GM18519 (cell line): ENCODE measurements around the gene CATSPERD.
"Not testable (repeated sequence)": the region's sequence is repeated elsewhere in the genome, so short reads cannot be mapped to it uniquely, and the experiment has no call there.

ENCODE experiments used
- ATAC-seq: cut with Tn5 transposase; IDR thresholded peaks from one replicate; pipeline ENCODE4 v1.9.1; 2021; ENCODE audit warnings: mild to moderate bottlenecking, moderate library complexity; ENCODE audit not compliant: unreplicated experiment, low FRiP score

CATSPERD gene

DNA sequence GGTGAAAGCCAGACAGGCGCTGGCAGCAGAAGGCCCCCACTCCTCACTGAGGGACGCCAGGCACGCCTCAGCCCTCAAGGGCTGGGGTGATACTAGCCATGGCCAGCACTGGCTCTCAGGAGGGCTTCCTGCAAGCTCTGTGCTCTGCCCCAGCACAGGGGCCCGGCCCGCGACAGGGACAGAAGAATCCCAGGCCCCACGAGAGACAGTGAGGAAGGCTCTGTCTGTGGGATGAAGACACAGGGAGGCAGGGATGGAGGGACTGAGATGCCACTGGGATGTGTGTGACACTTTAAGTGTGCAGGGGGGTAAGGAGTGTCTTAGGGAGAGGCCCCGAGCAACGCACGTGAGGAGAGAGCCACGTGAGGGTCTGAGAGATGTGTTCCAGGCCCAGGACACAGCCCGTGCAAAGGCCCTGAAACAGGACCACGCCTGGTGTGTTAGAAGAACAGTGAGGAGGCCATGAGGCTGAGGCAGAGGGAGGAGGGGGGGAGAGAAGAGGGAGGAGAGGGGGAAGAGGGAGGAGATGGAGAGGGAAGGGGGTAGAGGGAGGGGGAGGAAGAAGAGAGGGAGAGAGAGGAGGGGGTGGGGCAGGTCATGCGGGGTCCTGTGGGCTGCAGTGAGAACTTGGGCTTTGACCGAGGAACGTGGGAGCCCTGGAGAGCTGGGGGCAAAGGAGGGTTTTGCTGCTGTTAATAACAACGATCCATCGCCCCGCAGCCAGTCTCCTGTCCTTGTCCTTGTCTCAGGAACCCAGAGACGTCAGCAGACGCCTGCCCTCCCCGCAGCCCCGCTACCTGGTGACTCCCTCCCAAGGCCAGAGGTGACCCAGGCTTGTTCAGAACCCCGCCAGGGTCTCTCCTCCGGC lies 23.2 kb upstream of the CATSPERD start:
- no peak for ATAC-seq

DNA sequence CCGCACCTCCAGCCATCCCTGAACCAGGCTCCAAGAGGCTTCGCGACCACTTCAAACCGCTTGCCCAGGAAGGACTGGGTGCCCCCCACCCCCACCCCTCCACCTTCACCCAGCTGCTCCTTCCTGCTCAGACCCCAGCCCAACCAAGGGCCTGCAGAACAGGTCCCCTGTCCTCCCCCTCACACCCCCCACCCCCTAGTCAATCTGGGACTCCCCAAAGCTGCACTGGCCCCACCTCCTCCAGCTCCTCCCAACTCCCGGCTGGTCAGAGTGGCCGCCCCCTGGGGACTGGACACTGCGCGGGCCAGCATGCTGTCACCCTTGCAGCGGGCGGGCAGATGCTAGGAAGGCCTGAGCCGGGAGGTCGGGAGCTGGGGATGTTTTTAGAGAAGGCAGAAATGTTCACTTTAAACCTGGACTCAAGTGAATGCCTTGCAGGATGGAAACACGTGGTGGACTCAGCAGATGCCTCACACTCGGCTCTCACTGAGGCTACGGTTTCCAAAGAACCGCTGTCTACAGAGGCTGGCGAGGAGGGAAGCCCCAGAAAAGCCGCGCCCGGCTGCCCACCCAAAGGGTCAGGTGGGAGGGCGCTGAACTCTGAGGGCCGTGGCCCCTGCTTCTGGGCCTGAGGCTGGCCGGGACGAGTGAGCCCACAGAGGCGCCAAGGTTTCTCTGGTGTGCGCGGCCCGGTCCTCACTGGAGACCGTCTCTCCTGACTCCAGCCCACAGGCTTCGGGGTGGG lies 22.4 kb upstream of the CATSPERD start:
- no peak for ATAC-seq

DNA sequence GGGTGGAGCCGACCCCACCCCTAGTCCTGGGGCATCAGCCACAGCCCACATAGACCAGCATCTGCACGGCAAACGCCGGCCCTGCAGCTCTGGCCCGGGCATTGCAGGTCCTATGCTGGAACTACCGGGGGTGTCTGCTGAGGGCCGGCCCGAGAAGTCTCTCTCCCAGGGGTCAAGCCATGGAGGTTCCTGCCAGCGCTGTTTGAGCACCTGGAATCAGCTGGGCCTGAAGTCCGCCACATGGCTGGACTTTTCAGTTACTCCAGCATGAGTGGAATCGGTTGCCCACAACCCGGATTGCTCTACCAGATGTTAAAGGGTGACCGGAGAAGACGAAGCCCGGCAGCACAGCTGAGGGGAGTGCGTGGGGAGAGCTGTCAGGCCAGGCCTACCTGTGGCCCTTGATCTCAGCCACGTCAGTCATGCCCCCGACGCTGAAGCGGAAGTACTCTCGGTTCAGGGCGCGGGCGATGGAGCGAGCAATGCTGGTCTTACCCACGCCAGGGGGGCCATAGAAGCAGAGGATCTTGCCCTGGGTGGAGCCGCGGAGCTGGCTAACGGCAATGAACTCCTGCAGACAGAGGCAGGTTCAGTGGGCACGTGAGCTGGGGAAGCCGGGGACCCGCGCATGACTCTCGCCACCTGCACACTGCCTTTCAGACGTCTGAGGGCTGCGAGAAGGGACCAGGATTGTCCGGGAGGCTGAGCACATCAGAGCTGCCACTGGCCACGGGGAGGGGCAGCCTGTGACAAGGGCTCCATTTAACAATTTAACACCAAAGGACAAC lies 21.6 kb upstream of the CATSPERD start:
- no peak for ATAC-seq

DNA sequence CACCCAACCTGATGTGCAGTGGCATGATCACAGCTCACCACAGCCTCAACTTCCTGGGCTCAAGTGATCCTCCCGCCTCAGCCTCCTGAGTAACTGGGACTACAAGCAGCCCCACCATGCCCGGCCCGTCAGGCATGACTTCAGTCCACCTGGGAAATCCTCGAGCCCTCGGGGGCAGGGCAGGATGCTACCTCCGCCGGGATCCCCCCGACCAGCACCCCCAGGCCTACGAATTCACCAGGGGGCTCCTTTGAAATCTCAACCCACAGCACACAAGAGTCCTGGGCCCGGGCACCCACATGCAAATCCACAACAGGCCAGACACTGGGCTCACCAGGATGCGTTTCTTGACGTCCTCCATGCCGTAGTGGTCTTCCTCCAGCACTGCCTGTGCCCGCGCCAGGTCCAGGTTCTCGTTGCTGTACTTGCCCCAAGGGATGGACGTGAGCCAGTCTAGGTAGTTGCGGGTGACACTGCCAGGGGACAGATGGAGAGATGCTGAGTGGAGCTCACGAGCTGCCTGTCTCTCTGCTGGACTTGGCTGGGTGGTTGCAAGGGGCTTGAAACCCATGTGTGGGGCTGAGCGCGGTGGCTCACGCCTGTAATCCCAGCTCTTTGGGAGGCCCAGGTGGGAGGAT lies 19.9 kb upstream of the CATSPERD start:
- no peak for ATAC-seq

DNA sequence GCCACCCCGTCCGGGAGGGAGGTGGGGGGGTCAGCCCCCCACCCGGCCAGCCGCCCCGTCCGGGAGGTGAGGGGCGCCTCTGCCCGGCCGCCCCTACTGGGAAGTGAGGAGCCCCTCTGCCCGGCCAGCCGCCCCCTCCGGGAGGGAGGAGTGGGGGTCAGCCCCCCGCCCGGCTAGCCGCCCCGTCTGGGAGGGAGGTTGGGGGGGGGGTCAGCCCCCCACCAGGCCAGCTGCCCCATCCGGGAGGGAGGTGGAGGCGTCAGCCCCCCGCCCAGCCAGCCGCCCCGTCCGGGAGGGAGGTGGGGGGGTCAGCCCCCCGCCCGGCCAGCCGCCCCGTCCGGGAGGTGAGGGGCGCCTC lies 18.4 kb upstream of the CATSPERD start:
- ATAC-seq = not testable (repeated sequence)

DNA sequence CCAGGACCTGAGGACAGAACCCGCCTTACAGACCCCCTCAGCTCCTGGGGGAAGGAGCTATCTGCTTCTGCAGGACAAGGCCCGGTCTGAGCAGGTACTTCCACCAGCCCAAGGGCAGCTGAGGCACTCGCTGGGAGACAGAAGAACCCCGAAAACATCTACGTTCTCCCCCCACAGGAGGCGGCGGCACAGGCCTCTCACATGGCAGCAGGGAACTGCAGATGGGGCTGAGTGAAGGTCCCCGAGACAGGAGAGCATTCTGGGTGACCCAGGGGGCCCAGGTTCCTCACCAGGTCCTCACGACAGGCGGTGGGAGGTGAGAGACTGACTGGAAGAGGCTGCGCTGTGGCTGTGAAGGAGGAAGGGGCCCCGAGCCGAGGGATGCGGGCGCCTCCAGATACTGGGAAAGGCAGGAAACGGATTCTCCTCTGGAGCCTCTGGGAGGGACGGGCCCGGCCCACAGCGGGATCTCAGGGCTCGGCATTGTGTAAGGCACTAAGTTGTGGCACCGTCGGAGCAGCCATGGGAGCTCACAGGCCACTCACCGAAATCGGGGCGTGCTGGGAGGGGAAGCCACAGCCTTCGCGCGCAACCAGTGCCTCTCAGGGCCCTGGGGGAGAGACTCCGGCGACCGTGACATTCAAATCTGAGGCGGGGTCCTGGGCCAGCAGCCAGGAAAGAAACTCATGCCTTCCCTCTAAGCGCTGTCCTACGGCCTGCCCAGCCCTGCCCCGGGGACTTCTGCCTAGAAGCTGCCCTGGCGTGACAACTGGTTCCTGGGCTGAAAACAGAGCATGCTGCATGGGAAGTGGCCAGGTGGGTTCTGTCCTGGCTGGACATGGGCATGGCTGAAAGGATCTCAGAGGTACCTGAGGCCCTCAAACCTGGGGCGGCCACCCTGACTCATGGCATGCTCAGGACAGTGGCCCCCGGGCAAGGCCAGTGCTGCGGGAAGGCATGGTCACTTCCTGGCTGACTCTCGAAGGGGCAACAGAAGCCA lies 16.3 kb upstream of the CATSPERD start:
- ATAC-seq = no peak

DNA sequence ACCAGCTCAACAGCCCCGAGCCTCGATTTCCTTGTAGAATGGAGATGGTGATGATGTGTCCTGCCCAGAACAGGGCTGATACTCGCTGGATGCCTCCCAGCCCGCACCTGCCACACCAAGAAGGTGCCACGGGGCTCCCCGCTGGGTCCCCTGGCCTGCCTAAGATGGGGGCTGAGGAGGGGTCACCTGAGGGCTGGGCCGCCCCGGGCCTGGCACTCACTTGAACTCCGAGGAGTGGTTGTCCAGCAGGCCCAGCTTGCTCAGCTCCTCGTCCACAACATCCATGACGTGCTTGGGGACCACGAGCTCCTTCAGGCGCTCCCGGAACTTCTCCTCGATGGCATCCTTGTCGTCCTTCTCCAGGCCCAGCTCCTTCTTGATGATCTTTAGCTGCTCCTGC lies 14.9 kb upstream of the CATSPERD start:
- ATAC-seq = no peak

DNA sequence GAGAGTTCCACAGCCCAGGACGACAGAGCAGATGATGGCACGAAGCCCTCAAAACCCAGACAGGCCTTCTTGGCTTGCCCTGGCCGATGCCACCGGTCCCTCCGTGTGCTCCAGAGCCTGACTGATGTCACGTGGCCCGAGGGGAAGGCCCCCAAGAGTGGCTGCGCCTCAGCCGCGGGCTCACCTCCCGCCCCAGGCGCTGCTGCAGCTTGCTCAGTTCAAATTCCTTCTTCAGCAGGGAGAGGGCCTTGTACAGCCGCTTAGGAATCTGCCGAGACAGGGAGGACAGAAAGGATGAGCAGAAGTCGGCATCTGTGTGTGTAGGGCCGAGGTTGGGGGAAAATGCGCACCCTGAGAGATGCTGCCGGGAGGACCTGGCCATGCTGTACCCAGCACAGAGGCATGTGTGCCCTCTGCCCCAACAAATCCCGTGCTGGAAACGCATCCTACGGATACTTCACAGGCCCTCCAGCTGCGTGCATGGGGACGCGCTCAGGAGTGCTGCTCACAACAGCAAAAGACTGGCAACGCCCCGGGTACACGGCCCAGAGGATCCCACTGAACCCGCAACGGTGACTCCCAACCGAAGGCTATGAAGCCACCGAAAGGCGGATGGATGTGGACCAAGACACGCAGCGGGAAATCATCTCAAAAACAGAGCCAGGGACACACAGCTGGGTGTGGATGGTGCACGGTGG lies 13.4 kb upstream of the CATSPERD start:
- ATAC-seq = no peak

DNA sequence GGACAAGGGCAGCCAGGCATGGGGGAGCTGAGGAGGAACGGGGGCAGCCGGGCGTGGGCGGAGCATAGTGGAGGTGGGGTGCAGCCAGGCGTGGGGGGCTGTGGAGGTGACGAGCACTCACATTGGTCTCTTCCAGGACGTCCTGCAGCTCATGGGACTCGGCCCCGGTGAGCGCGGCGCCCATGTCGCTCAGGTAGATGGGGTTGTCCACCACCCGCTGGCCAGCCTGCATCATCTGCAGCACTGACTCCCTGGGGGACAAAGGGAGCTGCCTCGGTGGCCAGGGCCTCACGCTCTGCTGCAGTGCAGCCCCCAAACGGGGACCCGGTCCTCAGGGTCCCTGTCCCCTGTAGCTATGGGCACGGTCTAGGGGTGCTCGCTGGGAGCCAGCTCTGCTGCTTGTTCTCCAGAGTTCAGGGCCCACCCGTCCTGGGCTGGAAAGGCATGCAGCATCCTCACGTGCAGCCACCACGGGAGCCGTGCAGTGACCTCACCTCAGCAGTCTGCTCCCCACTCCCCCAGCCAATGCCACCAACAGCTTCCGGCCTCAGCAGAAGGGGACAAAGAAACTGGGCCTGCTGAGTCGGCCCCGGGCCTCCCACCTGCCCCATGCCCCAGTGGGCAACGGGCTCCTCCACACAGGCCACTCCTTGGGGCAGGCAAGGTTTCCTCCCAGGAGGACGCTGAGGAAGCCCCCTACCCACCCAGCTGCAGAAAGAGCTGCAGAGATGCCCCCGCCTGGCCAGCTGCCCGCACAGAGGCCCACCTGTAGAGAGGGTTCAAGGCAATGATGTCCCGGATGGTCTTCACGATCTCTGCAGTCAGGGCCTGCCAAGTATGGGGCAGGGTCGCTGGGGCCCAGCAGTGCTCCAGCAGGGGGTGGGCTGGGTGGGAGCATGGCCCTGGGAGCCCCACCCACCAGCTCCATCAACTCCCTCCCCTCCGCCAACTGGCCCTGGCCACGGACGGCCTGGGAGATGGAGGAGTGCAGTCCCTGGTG lies 12.6 kb upstream of the CATSPERD start:
- no peak for ATAC-seq

DNA sequence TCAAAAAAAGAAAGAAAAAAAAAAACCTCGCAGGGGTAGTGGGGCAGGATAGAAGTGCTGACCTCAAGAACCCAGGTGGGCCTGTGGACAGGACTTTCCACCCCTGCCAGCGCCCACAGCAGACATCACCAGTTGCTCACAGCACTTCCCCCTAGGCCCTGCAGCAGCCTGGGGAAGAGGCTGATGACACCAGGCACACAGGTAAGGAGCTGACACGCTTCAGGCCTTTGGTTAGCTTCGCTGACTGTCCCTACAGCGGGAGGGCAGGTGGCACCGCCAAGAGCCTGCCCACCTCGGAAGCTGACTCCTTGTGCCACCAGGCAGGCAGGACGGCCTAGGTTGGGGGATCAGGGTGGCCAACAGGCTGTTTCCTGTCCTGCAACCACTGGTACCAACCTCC lies 9.4 kb upstream of the CATSPERD start:
- no peak for ATAC-seq

DNA sequence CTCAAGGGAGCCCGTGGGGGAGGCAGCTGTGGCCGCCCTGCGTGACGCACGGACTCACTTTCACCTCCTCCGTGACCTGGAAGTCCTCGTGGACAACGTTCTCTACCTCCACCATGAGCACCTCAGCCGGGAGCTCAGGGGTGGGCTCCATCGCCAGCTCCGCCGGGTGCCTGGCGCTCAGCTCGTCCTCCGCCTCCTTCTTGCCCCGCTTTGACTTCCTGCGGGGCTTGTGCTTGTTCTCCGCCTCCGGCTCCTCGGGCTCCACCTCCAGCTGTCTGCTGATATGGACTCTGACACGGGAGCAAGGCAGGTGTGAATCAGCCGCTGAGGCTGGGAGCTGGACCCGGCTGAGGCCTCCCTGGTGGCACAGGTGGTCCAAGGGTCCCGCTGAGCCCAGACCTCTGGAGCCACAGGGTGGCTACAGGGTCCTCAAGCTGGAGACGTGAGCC lies 8.7 kb upstream of the CATSPERD start:
- no peak for ATAC-seq

DNA sequence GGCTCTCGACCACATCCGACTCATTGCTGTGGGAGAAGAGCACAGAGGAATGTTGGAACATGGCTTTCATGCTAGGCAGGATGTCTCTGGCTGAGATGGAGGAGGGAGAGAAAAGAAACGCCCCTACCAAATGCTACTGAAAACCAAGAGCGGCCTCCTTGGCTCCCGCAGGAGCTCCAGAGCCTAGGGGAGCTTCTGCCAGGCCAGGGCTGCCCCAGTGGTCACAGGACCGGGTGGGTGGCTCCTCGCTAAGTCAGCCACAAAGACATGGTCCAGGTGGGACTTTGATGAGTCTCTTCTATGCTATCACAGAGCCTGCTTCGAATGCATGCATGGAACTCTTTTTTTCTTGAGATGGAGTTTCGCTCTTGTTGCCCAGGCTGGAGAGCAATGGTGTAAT lies 7.2 kb upstream of the CATSPERD start:
- no peak for ATAC-seq

DNA sequence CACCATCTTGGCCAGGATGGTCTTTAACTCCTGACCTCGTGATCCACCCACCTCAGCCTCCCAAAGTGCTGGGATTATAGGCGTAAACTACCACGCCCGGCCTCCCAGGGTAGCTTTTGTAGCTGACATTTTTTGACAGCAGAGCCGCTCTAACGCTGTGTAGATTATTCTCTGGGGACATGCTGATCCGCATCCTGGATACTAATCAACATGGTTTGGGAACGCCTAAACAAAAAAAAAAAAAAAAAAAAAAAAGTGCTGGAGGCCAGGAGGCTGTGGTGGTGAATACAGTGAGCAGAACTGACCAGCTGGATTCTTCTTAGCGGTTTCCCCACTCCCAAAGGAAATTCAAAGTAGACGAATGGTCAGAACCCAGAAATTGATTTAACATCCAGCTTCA lies 5.6 kb upstream of the CATSPERD start:
- ATAC-seq = no peak

DNA sequence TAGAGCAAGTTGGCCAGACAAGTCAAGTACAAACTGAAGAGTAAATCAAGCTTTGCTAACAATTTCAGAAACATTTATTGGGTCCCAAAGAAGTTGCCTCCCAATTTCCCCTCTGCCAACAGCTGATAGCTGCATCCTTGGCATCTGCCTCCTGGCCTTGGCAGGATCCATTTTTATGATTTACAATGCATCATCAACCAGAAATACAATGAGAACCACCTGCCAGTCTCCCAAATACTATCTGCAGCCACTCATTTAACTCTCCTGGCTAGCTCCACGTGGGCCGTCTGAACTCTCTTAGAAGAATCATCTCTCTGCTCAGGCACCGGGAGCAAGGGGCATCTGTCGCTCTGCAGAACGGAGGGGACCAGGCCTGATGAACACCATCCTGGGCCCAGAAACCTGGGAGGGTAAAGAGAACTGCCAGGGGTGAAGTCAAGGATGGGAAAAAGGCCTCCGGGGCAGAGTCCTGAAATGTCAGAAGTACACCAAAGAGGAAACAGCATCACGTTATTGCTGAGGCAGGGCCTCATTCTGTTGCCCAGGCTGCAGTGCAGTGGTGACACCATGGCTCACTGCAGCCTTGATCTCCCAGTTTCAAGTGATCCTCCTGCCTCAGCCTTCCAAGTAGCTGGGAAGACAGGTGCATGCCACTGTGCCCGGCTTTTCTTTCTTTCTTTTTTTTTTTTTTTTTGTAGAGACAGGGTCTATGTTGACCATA lies 3.1 kb upstream of the CATSPERD start:
- ATAC-seq = no peak

DNA sequence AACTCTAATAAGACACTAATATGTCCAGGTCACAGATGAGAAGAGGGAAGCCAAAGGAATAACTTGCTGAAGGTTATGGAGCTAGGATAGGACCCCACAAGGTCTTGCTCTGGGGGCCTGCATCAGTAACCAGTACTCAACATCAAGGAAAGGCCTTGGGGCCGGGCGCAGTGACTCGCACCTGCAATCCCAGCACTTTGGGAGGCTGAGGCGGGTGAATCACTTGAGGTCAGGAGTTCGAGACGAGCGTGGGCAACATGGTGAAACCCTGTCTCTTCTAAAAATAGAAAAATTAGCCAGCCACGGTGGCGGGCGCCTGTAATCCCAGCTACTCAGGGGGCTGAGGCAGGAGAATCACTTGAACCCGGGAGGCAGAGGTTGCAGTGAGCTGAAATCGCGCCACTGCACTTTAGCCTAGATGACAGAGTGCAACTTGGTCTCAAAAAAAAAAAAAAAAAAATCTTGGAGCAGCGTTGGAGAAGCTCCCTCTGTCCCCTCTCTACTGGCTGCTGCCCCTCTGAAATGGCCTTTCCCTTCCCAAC lies 2.3 kb upstream of the CATSPERD start:
- ATAC-seq = no peak

DNA sequence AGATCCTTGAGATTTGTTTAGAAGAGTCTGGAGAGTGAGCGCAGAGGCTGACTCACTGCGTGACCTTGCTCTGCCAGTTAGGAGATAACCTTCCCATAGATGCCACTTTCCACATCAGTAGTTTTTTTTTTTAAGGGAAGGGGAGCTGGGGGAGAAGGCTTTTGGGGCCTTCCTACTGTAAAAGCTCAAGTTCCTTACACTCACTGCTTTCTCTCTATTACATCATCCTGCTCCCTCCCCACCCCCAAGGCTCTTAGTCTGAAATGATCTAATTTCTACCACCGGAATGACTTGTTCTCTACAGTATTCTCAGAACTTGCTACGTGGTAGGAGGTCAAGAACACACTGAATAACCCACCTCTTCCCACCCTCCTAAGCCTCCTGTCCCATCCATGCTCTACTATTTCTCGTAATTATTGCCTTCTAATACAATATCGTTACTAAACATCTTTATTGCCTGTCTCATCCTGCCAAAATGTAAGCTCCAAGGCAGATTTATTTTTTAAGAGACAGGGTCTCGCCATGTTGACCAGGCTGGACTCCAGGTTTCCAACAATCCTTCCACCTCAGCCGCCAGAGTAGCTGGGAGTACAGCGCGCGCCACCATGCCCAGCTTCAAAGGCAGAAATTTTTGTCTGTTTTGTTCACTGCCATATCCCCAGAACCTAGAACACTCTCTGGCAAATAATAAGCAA lies 1.7 kb upstream of the CATSPERD start:
- ATAC-seq = no peak
